Activated naive CD4-positive, alpha-beta T cell treated with anti-CD3 and anti-CD28 coated beads, Interleukin-2, amount 10 ng/mL, durations not matched to agents 7 days and 5 days (primary cell): ENCODE results near the gene UBR7.

Source experiments
- CTCF ChIA-PET: fragments of 350-600 bp; sonication (Branson Sonifier 250); formaldehyde crosslinking; loops from one replicate; lab custom pipeline; 2021; ENCODE audit warnings: antibody characterized with exemption; lab: Charles Lee
- DNase-seq: peaks from one replicate; pipeline ENCODE4 v3.0.0-alpha.2; 2020
- H3K27ac Mint-ChIP-seq: one replicate; pipeline ENCODE4 v1.8.0; 2021; ENCODE audit warnings: mild to moderate bottlenecking, moderate library complexity, mixed read lengths
- H3K27me3 Mint-ChIP-seq: one replicate; pipeline ENCODE4 v1.8.0; 2021; ENCODE audit warnings: mild to moderate bottlenecking, mixed read lengths
- H3K36me3 Mint-ChIP-seq: one replicate; pipeline ENCODE4 v1.8.0; 2021; ENCODE audit warnings: mixed read lengths
- H3K4me1 Mint-ChIP-seq: one replicate; pipeline ENCODE4 v1.8.0; 2021; ENCODE audit warnings: mixed read lengths
- H3K4me3 Mint-ChIP-seq: one replicate; pipeline ENCODE4 v1.8.0; 2021; ENCODE audit warnings: mild to moderate bottlenecking, moderate library complexity, mixed read lengths
- H3K9me3 Mint-ChIP-seq: one replicate; pipeline ENCODE4 v1.8.0; 2021; ENCODE audit warnings: mixed read lengths

UBR7 gene

DNA sequence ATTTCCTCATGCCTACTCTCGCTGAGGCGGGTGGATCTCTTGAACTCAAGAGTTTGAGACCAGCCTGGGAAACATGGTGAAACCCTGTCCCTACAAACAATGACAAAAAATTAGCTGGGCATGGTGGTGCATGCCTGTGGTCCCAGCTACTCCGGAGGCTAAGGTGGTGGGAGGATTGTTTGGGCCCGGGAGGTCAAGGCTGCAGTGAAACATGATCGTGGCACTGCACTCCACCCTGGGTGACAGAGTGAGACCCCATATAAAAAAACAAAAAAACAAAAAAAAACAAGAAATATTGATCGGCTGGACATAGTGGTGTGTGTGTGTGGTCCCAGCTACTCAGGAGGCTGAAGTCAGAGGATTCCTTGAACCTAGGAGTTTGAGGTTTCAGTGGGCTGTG, 31.6 kb upstream of the UBR7 start:
- Mint-ChIP-seq H3K9me3 (no peaks in the 10 kb centered on the region), H3K36me3 (no peaks in the 10 kb centered on the region), H3K4me1 (peaks cover 3% of the 10 kb centered on the region), H3K27me3 (peaks cover 9% of the 10 kb centered on the region), H3K4me3 (no peak overlapping the region), H3K27ac (no peak overlapping the region)
- CTCF ChIA-PET = interaction anchor here (0.6 to 1.7 kb wide), 3 partner anchors 9 to 967 kb away, joined by 4 to 9 read pairs (median 5); partner anchors contain the start of genes LYSET and MOAP1
- DNase-seq = no peak

DNA sequence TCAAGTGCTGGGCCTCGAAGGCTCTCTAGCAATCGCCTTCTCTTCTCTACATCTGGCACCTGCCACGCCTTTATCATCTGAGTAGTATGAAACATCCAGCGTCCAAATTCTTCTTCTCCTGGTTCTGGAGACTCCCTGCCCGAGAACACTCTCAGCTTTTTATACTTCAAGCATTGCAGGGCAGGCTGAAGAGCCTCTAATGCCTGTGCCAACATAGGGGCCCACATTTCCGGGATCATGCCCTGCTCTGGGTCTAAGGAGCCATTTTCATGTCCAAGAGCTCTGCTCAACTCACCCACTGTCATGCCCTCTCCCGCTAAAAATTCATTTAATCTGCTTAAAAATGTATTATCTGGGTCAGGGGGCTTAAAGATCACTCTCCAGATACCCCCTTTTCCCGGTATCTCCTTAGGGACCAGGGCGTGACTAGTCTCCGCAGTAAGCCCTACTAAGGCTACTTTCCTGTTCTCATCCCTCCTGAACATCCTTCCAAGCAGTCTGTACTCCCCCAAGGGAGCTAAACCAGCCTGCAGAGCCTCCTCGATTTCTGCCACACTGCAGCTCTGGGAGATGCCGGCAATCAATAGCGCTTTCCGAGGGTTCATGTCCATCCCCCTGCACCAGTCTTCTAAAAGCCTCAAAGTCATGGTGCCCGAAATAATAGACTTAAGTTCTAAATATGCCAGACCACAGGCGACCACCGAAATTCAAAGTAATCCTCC, 23.3 kb upstream of the UBR7 start:
- CTCF ChIA-PET = interaction anchor here (0.6 to 3.8 kb wide), 8 partner anchors 8 to 74 kb away, joined by 3 to 16 read pairs (median 4); partner anchors contain the start of genes GON7 and UBR7
- no peaks in the 10 kb centered on the region for H3K27me3 Mint-ChIP-seq
- H3K36me3 Mint-ChIP-seq = peaks cover 23% of the 10 kb centered on the region
- H3K4me3 Mint-ChIP-seq = peak overlapping the region; percentile 94
- peak overlapping the region; percentile 91 for H3K27ac Mint-ChIP-seq
- H3K9me3 Mint-ChIP-seq = no peaks in the 10 kb centered on the region
- DNase-seq = no peak
- peaks cover 38% of the 10 kb centered on the region for H3K4me1 Mint-ChIP-seq

DNA sequence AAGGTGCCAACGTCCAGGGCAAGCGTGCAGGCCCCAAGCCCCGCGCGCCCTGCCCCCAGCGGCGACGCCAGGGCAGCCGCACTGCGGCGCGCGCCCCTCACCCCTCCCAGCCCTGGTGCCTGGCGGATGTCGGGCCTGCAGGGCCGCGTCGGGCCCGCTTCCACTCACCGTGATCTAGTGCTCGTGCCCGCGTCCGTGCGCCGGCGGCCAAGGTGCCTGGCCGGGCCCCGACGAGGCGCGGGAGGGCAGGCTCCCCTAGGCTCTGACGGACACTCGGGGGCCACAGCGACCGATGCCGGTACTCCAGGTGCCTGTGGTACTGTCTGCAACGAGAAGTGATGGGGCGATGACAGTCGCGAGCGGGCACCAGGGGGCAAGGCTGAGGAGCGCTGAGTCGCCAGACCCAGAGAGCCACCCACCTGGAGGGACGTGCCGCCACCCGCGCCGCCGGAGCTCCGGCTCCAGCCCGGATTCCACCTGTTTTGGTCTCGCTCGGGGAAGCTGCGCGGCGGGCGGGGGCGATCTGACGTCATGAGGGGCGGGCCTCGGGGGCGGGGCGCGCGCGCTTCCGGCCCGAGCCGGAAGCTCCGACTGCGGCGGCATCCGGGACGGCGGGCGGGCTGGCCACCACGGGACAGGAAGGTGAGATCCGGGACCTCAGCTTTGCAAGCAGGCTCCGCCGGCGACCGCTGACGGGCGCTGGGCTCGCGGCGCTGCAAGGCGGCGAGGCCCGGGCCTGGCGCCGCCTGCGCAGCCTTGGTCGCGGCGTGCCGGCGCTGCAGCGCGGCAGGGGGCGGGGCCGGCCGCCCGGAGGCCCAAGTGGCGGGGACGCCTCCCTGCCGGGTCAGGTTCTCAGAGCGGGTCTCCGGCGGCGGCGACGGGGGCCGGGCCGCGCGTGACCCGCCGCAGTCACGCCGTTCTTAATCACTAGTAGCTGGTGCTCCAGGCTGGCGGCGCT, 22.4 kb upstream of the UBR7 start, which contains the start of the genes LYSET and MOAP1:
Gene LYSET, plus strand, starts transcription at position 927 of the 958 bp plus-strand sequence. CDS start 89 bp downstream, outside the sequence.
Gene MOAP1, minus strand, starts transcription at position 507 of the 958 bp plus-strand sequence. CDS start 655 bp downstream, outside the sequence.
- Mint-ChIP-seq H3K4me3 (peak within 1 kb of the TSS; percentile 96), H3K27me3 (no peaks in the 10 kb centered on the region), H3K27ac (peak within 1 kb of the TSS; percentile 94), H3K36me3 (peaks cover 25% of the 10 kb centered on the region), H3K9me3 (no peaks in the 10 kb centered on the region), H3K4me1 (peaks cover 38% of the 10 kb centered on the region)
- DNase-seq = peak; percentile 95
- CTCF ChIA-PET = interaction anchor here (0.6 to 3.8 kb wide), 8 partner anchors 9 to 75 kb away, joined by 3 to 16 read pairs (median 4); partner anchors contain the start of genes GON7 and UBR7

DNA sequence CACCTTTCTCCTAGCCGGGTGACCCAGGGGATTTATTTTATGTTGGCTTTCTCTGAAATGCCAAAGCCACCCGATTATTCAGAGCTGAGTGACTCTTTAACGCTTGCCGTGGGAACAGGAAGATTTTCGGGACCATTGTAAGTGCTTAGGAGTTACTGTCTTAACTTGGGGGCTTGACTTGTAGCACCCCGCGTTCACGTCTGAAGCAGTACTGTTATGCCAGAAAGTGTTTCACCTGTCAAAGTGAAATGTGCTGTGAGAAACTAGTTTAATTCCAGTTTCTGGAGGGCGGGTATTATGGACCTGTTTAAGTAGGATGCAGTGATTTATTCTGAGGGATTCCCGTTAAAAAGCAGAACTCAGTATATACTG, 21.7 kb upstream of the UBR7 start:
- no peak for DNase-seq
- peaks cover 27% of the 10 kb centered on the region for H3K36me3 Mint-ChIP-seq
- peak overlapping the region; percentile 94 for H3K27ac Mint-ChIP-seq
- no peaks in the 10 kb centered on the region for H3K27me3 Mint-ChIP-seq
- CTCF ChIA-PET = interaction anchor here (1.3 to 3.8 kb wide), 4 partner anchors 9 to 71 kb away, joined by 3 to 16 read pairs (median 12); partner anchors contain the start of genes GON7 and UBR7
- peaks cover 38% of the 10 kb centered on the region for H3K4me1 Mint-ChIP-seq
- no peaks in the 10 kb centered on the region for H3K9me3 Mint-ChIP-seq
- H3K4me3 Mint-ChIP-seq = peak overlapping the region; percentile 96

DNA sequence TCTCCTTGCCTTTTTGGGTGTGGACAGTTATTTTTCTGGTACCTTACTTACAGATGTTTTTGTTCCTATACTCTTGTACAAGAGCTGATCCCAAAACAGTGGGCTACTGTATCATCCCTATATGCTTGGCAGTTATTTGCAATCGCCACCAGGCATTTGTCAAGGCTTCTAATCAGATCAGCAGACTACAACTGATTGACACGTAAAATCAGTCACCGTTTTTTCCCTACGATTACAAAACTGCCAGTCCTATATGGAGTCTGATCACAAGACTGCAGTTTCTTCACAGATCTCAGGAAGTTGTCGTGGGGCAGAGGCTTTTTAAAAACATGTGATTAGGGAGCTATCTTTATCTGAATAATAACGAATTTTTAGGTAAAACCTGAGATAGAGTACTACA, 20.6 kb upstream of the UBR7 start:
- Mint-ChIP-seq H3K27ac (no peak overlapping the region), H3K4me1 (peaks cover 38% of the 10 kb centered on the region), H3K27me3 (no peaks in the 10 kb centered on the region), H3K9me3 (no peaks in the 10 kb centered on the region), H3K36me3 (peaks cover 30% of the 10 kb centered on the region), H3K4me3 (peak overlapping the region; percentile 49)
- CTCF ChIA-PET = interaction anchor here (3.8 kb wide), 1 partner anchor 73 kb away, joined by 14 read pairs; no protein-coding TSS in a partner anchor
- no peak for DNase-seq

DNA sequence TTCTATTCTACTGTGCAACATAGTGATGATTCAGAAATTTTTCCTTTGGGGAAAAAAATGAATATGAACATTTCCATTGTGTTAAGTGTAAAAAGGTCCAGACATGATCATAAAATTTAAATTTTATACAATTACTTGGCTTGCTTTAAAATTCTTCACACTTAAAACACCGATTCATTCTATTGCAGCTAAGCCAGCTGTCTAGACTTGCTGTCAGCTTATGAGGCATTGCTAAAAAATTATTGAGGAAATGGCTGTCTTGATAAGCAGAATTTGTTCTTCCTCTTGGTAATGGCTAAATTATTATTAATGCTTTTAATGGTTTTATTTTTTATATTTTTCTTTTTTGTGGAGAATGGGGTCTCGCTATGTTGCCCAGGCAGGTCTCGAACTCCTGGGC, 20.1 kb upstream of the UBR7 start:
- Mint-ChIP-seq H3K4me3 (no peak overlapping the region), H3K9me3 (no peaks in the 10 kb centered on the region), H3K27me3 (no peaks in the 10 kb centered on the region), H3K27ac (no peak overlapping the region), H3K36me3 (peaks cover 25% of the 10 kb centered on the region), H3K4me1 (peaks cover 34% of the 10 kb centered on the region)
- CTCF ChIA-PET = interaction anchor here (3.8 kb wide), 1 partner anchor 73 kb away, joined by 14 read pairs; no protein-coding TSS in a partner anchor
- no peak for DNase-seq

DNA sequence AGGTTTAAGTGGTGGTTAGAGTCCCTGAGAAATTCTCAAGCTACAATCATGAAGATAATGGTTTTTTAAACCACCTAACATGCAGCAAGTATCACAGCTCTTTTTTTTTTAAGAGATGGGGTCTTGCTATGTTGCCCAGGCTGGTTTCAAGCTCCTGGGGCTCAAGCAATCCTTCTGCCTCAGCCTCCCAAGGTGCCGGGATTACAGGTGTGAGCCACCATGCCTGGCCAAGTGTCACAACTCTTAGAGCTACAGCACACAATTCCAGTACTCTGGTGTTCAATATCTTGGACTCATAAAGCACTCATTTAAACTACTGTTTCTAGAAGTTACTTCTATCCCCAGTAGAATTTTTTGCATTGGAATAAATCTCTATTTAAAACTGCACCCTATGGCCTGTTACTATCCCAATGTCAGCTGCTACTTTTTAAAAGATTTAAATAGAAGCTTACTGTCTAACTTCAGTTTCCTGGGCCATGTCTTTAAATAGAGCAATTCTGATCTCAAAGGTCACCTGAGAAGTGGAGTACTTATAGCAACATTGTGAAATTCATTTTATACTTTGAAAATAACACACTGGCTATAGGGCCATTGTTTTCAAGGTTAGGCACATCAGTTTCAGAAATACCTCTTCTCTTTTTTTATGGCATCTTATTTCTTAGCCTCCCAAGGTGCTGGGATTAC, 11.6 kb upstream of the UBR7 start:
- peaks cover 3% of the 10 kb centered on the region for H3K4me1 Mint-ChIP-seq
- no peak overlapping the region for H3K27ac Mint-ChIP-seq
- CTCF ChIA-PET = interaction anchor here (0.7 to 0.8 kb wide), 2 partner anchors 10 to 49 kb away, joined by 3 read pairs; no protein-coding TSS in a partner anchor
- DNase-seq = no peak
- no peak overlapping the region for H3K4me3 Mint-ChIP-seq
- no peaks in the 10 kb centered on the region for H3K27me3 Mint-ChIP-seq
- peaks cover 17% of the 10 kb centered on the region for H3K36me3 Mint-ChIP-seq
- no peaks in the 10 kb centered on the region for H3K9me3 Mint-ChIP-seq

DNA sequence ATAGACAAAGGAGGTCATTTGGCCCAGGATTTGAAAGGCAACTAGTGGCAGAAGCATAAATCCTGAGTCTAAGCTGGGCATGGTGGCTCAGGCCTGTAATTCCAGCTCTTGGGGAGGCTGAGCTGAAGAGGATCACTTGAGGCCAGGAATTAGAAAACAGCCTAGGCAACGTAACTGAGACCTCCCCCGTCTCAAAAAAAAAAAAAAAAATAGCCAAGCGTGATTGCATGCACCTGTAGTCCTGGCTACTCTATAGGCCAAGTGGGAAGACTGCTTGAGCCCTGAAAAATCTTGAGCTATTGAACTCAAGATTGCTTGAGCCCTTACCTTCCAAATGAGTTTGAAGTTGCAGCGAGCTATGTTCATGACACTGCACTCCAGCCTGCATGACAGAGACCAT, 8.0 kb upstream of the UBR7 start:
- no peaks in the 10 kb centered on the region for H3K27me3 Mint-ChIP-seq
- DNase-seq = no peak
- no peak overlapping the region for H3K27ac Mint-ChIP-seq

DNA sequence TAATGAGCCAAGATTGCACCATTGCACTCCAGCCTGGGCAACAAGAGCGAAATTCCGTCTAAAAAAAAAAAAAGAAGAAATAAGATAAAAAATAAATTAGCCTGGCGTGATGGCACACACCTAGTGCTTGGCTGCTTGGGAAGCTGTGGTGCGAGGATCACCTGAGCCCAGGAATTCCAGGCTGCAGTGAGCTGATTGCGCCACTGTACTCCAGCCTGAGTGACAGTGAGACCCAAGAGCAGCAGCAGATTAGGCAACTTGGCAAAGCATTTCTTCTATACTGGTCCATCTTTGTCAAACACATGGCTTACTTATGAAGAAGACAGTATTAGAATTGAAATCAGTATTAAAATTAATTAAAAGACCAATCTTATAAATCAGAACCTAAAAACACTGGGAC, 6.5 kb upstream of the UBR7 start:
- Mint-ChIP-seq H3K27ac (no peak overlapping the region), H3K4me1 (peaks cover 22% of the 10 kb centered on the region), H3K27me3 (no peaks in the 10 kb centered on the region), H3K36me3 (peaks cover 23% of the 10 kb centered on the region), H3K9me3 (no peaks in the 10 kb centered on the region), H3K4me3 (no peak overlapping the region)
- DNase-seq = no peak
- CTCF ChIA-PET = no interaction called here

More for the DNA sequence above, 8.0 kb upstream of the UBR7 start:
- H3K4me1 Mint-ChIP-seq = peaks cover 8% of the 10 kb centered on the region
- H3K4me3 Mint-ChIP-seq = no peak overlapping the region
- no peaks in the 10 kb centered on the region for H3K9me3 Mint-ChIP-seq
- CTCF ChIA-PET = interaction anchor here (1.1 kb wide), 1 partner anchor 21 kb away, joined by 3 read pairs; no protein-coding TSS in a partner anchor
- H3K36me3 Mint-ChIP-seq = peaks cover 20% of the 10 kb centered on the region

DNA sequence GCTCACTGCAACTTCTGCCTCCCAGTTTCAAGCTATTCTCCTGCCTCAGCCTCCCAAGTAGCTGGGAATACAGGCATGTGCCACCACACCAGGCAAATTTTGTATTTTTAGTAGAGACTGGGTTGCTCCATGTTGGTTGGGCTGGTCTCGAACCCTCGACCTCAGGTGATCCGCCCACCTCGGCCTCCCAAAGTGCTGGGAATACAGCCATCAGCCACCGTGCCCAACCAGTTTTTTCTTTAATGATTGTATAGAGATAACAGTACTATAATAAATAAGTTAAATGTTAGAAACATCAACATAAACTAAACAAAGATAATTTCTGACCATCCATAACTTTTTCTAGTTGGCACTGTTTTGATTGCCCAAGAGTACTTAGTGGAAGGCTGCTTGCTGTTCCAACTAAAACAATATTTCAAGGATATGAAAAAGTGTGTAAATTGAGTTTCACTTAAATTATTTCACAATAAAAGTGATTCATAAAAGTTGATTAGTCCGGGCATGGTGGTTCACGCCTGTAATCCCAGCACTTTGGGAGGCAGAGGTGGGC, 5.8 kb upstream of the UBR7 start:
- CTCF ChIA-PET = no interaction called here
- Mint-ChIP-seq H3K27me3 (no peaks in the 10 kb centered on the region), H3K4me3 (no peak overlapping the region), H3K4me1 (peaks cover 29% of the 10 kb centered on the region), H3K36me3 (peaks cover 23% of the 10 kb centered on the region), H3K9me3 (no peaks in the 10 kb centered on the region), H3K27ac (no peak overlapping the region)
- DNase-seq = no peak

DNA sequence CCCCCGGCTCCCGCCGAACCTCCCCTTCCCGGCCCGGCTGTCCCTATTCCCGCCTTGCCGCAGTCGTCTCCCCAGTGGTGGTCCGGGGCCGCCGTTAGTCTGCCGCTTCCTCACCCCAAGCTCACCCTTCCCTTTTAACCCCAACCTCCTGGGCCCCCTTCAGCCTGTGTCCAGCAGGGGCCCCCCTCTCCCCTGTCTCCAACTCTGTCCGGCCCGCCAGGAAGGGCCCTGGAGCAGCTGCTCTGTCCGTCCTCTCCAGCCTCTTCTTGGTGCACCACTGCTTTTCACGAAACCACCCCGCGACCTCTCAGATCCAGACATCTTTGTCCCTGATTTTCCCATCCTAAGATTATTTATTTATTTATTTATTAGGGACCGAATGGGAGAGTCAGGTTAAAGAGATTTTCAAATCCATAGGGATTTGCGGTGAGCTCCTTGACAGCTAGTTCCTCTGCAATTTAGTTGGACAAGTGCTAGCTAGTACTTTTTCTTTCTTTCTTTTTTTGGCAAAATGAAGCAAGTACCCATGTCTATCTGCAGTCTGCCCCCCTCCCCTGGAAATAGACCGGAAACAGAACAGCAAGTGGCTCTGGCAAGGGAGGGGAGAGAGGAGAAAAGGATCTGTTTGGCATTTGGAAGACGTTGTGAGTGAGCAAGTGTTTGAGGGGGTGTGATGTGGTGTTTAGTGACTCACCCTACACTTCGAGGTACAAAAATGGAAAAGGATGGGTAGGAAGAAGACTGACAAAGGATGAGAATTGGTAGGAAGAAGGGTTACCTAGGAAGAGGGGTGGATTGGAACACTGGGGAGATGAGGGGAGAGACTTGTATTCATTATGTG, 632 bp downstream of the UBR7 start:
- H3K4me3 Mint-ChIP-seq = peak overlapping the region; percentile 76
- peaks cover 24% of the 10 kb centered on the region for H3K36me3 Mint-ChIP-seq
- peak; percentile 46 for DNase-seq
- H3K9me3 Mint-ChIP-seq = no peaks in the 10 kb centered on the region
- peak overlapping the region; percentile 91 for H3K27ac Mint-ChIP-seq
- H3K27me3 Mint-ChIP-seq = no peaks in the 10 kb centered on the region
- CTCF ChIA-PET = interaction anchor here (1.0 to 2.6 kb wide), 3 partner anchors 11 to 24 kb away, joined by 3 to 16 read pairs (median 7); partner anchors contain the start of genes LYSET and MOAP1
- H3K4me1 Mint-ChIP-seq = peaks cover 48% of the 10 kb centered on the region

DNA sequence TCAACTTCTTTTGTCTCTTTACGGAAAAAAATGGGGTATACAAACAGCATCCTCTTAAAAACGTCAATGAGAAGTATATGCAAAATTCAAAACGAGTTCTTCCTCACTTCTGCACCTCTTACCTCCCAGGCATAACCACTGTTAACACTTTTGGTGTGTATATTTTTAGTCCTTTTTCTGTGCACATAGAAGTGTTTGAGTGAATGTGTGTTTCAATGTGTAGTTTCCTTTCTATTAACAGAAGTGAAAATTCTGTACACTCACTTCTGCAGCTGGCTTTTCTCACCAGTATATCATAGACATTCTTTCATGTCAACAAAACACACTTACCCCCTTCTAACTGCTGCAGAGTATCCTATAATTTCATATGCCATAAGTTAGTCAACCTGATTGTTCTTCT, 5.4 kb downstream of the UBR7 start:
- no peak overlapping the region for H3K27ac Mint-ChIP-seq
- peaks cover 22% of the 10 kb centered on the region for H3K4me1 Mint-ChIP-seq
- H3K36me3 Mint-ChIP-seq = peaks cover 39% of the 10 kb centered on the region
- H3K4me3 Mint-ChIP-seq = no peak overlapping the region
- H3K9me3 Mint-ChIP-seq = no peaks in the 10 kb centered on the region
- CTCF ChIA-PET = no interaction called here
- DNase-seq = no peak
- no peaks in the 10 kb centered on the region for H3K27me3 Mint-ChIP-seq
